Activated CD4-positive, alpha-beta T cell treated with anti-CD3 and anti-CD28 coated beads, Interleukin-2, amount 50 U/mL, for 1 hour (primary cell): ENCODE data around the gene HOXC5.
A peak's percentile ranks its signal among the peaks of the same experiment; 100 is the strongest.

Source experiments
- DNase-seq: peaks from one replicate; pipeline ENCODE4 v3.0.0-alpha.2; 2020

HOXC5 gene

GRCh38 chr12:53996240-53997203, 36.3 kb upstream of the HOXC5 start:
- DNase-seq: no peak

- no peak for DNase-seq
Observed at GRCh38 chr12:53997204-53998109, 35.4 kb upstream of the HOXC5 start.

DNA sequence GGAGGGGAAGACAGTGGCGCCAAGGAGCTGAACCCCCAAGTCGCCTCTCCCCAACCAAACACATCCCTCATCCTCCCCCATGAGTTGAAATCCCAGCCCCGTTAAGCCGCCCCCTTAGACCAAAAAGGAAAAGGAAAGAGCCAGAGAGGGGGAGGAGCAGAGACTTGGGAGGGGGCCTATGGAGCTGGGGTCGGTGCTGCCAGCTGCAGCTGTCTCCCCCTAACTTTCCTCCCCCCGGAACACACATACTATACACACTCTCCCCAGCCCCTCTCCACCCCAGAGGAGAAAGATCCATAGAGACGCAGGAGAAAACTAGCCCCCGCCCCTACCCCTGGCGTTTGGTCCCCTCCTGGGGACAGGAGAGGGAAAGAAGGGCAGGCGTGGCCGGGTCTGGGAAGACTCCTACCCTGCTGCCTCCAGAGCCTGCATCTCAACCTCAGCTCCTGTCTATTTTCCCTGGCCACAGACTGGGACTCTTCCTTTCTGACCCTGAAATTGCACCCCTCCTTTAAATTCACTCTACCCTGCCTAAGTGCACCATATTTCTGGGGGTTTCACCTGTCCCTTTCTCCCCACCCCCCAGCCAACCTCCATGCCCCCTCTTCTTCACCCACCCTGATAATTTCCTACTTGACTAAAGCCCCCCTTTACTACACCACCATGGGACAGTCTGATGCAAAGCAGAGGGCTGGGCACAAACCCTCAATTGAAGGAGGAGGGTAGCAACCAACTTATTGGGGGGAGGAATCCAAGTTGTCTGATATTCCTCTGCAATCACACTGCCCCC, 34.5 kb upstream of the HOXC5 start:
- DNase-seq: no peak

GRCh38 chr12:53998900-53999236, 34.0 kb upstream of the HOXC5 start:
- no peak for DNase-seq

- DNase-seq: no peak
Observed at GRCh38 chr12:53999559-54000115, 33.2 kb upstream of the HOXC5 start.

DNA sequence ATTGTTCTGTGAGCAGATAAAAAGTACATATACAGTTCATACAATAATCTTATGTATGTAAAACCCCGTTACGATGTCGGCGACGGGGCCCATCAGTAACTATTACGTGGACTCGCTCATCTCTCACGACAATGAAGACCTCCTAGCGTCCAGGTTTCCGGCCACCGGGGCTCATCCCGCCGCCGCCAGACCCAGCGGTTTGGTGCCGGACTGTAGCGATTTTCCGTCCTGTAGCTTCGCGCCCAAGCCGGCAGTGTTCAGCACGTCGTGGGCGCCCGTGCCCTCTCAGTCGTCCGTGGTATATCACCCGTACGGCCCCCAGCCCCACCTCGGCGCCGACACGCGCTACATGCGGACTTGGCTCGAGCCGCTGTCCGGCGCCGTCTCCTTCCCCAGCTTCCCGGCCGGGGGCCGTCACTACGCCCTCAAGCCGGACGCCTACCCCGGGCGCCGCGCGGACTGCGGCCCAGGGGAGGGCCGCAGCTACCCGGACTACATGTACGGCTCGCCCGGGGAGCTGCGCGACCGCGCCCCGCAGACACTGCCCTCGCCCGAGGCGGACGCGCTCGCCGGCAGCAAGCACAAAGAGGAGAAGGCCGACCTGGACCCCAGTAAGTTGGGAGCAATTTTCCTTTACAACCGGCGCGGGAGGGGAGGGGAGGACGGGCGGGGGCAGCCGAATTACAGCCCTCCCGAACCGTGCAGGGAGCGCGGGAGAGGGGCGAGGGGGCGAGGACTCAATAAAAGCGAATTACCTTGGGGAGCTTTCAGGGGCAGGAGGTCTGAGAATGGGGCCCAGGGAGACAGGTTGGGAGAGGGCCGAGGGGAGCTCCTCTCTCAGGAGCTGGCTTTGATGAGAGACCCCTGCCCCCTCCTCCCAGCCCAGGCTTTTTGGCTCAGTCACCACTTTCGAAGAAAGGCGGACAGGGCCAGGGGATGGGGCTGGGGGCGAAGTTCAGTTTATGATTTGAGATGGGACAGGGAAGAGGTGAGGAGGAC, 32.4 kb upstream of the HOXC5 start, which contains the start of gene HOXC9:
TSS of gene HOXC9 (plus strand) at position 46 of the 999 bp plus-strand sequence. CDS start at position 74, 28 bp downstream.
- no peak for DNase-seq

DNA sequence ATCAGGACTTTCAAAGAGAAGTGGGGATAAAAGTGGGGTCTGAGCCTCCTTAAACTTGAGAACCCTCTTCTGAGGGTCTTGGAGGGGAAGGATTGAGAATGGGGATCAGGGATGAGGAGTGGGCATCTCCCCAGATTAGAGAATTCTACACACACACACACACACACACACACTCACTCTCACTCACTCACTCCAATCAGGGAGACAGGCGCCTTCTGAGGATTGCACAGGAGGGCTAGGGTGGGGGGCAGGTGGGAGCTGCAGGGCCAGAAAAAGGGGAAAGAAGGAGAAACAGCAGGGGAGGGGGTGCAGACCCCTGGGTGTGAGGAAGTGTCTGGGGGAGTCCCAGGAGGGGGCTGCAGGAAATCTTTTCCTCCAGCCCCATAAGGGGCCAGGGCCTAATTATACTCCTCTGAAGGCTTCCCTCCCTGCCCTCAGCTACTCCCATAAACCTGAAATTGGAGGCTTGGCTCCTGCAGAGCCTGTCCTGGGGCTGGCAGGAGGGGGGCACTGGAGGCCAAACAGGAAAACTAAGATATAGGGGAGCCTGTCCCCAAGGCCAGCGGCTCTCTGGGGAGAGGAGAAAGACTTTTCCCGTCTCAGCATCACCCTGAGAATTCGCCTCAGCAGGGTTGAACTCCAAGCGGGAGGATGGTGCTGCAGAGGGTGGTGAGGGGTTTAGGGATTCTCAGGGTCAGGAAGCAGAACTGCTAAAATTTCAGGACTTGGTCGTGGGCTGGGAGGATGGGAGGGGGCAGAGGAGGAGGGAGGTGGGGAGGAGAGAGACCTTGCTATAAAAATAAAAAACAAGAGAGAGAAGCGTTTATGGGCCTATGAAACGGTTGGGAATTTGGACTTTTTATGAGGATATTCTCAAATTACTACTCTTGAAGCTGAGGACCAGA, 31.3 kb upstream of the HOXC5 start:
- no peak for DNase-seq

- no peak for DNase-seq
Observed at GRCh38 chr12:54002278-54002914, 30.5 kb upstream of the HOXC5 start.

GRCh38 chr12:54002915-54003389, 29.9 kb upstream of the HOXC5 start:
- no peak for DNase-seq

- DNase-seq: no peak
Observed at GRCh38 chr12:54003625-54004024, 29.2 kb upstream of the HOXC5 start.

- no peak for DNase-seq
Observed at GRCh38 chr12:54004063-54004840, 28.6 kb upstream of the HOXC5 start.

GRCh38 chr12:54004841-54005530, 27.9 kb upstream of the HOXC5 start:
- no peak for DNase-seq

- DNase-seq: no peak
Observed at GRCh38 chr12:54005531-54005852, 27.4 kb upstream of the HOXC5 start.

GRCh38 chr12:54005853-54006558, 26.8 kb upstream of the HOXC5 start:
- DNase-seq: peak; percentile 85

GRCh38 chr12:54006559-54007220, 26.2 kb upstream of the HOXC5 start:
- DNase-seq: no peak

DNA sequence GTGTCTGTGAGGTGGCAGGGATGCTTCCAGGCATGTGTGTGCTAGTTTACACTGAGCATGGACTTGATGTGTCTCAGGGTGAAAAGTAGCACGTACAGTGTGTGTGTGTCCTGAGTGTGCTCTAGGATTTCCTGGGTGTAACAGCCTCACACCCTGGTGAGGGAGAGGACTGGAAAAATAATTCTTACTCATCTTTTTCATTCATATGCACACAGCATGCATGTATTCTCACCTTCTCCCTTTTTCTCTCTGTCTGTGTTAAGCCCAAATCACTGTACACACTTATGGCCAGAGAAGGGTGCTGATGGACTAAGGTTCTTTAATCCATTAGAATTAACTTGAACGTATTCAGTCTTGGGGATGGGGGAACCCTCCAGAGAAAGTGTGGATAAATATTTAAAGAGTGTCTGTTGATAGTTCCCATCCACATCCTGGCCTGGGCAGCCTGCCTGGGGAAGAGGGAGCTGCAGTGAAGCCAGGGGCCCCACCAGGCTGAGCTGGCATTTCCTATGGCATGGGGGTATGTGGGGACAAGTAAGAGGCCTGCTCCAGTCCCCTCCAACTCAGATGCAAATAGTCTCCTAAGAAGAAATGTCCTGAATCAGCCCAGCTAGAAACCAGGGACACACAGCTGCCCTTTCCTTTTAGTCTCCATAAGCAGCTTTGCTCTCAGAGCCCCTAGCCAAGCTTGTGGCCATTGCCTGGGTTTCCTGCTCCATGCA, 25.2 kb upstream of the HOXC5 start:
- DNase-seq: no peak
